Measurements from ENCODE around the gene PCSK1. TPM values are rescaled to one million over a fixed set of nuclear protein-coding genes. Genes with fewer than 3 reads are reported as not detected.
"Not testable (repeated sequence)": the region's sequence is repeated elsewhere in the genome, so short reads cannot be mapped to it uniquely, and the experiment has no call there.

Gene PCSK1
- total and polyA plus RNA-seq, 2 experiments from 2014 or later, result not detected

DNA sequence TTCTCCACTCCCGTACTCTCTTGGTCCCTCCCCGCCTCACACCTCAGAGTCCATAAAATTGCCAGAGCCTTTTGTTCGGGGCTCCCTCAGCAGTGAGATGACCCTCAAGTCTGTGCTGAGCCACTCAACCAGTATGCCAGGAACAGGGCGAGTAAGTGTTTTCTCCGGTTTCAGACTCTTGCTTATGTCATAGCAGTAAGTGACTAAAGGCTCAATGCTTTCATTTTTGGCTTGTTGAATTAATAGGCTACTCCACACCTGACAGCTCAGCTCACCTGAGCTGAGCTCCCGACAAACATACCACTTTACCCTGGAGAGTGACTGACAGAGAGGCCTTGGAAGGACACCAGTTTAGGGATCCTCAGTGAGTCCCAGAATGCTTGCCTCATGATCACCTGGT lies 30.5 kb downstream of the PCSK1 start:
- no peak overlapping the region for H3K27ac ChIP-seq
- TF ChIP-seq, protein P1, sequence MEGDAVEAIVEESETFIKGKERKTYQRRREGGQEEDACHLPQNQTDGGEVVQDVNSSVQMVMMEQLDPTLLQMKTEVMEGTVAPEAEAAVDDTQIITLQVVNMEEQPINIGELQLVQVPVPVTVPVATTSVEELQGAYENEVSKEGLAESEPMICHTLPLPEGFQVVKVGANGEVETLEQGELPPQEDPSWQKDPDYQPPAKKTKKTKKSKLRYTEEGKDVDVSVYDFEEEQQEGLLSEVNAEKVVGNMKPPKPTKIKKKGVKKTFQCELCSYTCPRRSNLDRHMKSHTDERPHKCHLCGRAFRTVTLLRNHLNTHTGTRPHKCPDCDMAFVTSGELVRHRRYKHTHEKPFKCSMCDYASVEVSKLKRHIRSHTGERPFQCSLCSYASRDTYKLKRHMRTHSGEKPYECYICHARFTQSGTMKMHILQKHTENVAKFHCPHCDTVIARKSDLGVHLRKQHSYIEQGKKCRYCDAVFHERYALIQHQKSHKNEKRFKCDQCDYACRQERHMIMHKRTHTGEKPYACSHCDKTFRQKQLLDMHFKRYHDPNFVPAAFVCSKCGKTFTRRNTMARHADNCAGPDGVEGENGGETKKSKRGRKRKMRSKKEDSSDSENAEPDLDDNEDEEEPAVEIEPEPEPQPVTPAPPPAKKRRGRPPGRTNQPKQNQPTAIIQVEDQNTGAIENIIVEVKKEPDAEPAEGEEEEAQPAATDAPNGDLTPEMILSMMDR (IDR thresholded peaks at IDR 0.05; ENCODE audit: low read depth, low read length), result no peak
- H3K4me3 ChIP-seq, result no peak overlapping the region
- no peaks in the 10 kb centered on the region for H3K4me1 ChIP-seq (ENCODE audit: low read depth)
- no peaks in the 10 kb centered on the region for H3K9me3 ChIP-seq (ENCODE audit: low read depth)
- DNase-seq (ENCODE audit: low read depth in 1 of 2, low spot score in 1 of 2), result no peak
- no peaks in the 10 kb centered on the region for H3K27me3 ChIP-seq
- H3K36me3 ChIP-seq, result no peaks in the 10 kb centered on the region

DNA sequence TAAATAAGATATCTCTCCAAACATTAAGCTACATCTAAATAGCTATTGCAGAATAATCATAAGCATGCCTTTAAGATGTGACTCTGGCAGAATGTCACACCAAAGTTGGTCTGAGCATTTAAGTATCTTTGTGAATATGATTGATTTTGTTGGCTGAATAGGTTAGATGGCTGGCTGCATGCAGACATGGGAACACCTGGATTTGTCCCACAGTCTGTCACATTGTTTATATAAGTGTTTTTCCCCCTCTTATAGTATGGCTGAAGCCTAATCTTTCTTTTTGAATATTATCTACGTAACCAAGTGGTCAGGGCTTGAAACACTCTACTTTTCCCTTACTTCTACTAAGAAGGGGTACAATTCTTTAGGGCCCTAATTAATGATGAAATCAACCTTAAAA lies 36.2 kb downstream of the PCSK1 start:
- no peaks in the 10 kb centered on the region for H3K4me1 ChIP-seq (ENCODE audit: low read depth)
- TF ChIP-seq, protein P1 (IDR thresholded peaks at IDR 0.05; ENCODE audit: low read depth, low read length), result no peak

DNA sequence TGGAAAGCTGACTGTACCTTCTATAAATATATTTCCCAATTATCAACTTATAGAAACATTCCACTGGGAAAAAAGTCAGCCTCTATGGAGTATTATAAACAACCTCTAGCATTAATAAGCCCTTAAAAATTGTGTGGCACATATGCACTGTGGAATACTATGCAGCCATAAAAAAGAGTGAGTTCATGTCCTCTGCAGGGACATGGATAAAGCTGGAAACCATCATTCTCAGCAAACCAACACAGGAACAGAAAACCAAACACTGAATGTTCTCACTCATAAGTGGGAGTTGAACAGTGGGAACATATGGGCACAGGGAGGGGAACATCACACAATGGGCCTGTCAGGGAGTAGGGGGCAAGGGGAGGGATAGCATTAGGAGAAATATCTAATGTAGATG lies 37.8 kb downstream of the PCSK1 start:
- not testable (repeated sequence) for DNase-seq (ENCODE audit: low read depth in 1 of 2, low spot score in 1 of 2); H3K27ac ChIP-seq; H3K4me1 ChIP-seq (ENCODE audit: low read depth); H3K36me3 ChIP-seq; H3K27me3 ChIP-seq; H3K9me3 ChIP-seq (ENCODE audit: low read depth); H3K4me3 ChIP-seq

More for the DNA sequence above, 36.2 kb downstream of the PCSK1 start:
- H3K9me3 ChIP-seq (ENCODE audit: low read depth), result no peaks in the 10 kb centered on the region
- no peak overlapping the region for H3K27ac ChIP-seq
- H3K36me3 ChIP-seq, result no peaks in the 10 kb centered on the region
- no peak for DNase-seq (ENCODE audit: low read depth in 1 of 2, low spot score in 1 of 2)
- no peaks in the 10 kb centered on the region for H3K27me3 ChIP-seq
- no peak overlapping the region for H3K4me3 ChIP-seq

DNA sequence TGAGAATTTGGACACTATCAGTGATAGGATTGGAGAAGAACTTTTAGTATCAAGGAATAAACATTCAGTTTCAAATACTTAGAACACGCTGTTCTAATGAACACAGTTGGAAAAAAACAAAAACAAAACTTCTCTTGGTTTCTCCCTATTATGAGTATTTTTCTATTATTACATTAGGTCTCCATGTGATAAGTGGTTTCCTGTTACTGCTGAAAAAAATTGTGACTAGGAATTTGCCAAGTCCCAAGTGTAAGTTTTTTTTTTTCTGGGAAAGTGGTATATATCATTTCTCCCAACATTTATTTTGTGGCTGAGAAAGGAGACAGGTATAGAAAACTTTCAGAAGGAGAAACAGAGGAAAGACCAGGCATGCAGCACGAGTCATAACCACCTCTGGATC lies 41.1 kb downstream of the PCSK1 start:
- Histone ChIP-seq H3K4me1 (ENCODE audit: low read depth) (no peaks in the 10 kb centered on the region), H3K27me3 (no peaks in the 10 kb centered on the region), H3K9me3 (ENCODE audit: low read depth) (no peaks in the 10 kb centered on the region), H3K4me3 (no peak overlapping the region), H3K36me3 (no peaks in the 10 kb centered on the region), H3K27ac (no peak overlapping the region)
- peak in 1 of 2 donors; percentile 33 for DNase-seq (ENCODE audit: low read depth in 1 of 2, low spot score in 1 of 2)
- TF ChIP-seq, protein P1 (IDR thresholded peaks at IDR 0.05; ENCODE audit: low read depth, low read length), result no peak

DNA sequence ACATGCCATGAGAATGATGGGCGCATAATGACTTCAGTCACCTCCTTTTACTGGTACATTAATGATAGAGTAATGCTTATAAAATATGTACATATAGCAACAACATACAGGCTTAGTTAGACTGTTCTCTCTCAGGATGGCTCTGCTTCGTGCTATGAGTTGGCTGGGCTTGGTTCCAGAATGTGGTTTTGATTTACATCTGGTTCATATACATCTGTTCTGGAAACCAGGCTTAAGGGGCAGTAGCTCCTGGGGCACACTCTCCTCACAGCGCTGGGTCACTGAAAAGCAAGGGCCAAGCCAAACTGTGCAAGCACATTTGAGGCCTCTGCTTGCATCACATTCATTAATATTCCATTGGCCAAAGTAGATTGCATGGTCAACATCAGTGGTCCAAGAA lies 44.9 kb downstream of the PCSK1 start:
- no peaks in the 10 kb centered on the region for H3K9me3 ChIP-seq (ENCODE audit: low read depth)
- H3K36me3 ChIP-seq, result no peaks in the 10 kb centered on the region
- H3K4me1 ChIP-seq (ENCODE audit: low read depth), result no peaks in the 10 kb centered on the region
- no peak overlapping the region for H3K4me3 ChIP-seq
- no peak overlapping the region for H3K27ac ChIP-seq
- peak in 1 of 2 donors; percentile 39 for DNase-seq (ENCODE audit: low read depth in 1 of 2, low spot score in 1 of 2)
- TF ChIP-seq, protein P1 (IDR thresholded peaks at IDR 0.05; ENCODE audit: low read depth, low read length), result no peak
- H3K27me3 ChIP-seq, result no peaks in the 10 kb centered on the region

DNA sequence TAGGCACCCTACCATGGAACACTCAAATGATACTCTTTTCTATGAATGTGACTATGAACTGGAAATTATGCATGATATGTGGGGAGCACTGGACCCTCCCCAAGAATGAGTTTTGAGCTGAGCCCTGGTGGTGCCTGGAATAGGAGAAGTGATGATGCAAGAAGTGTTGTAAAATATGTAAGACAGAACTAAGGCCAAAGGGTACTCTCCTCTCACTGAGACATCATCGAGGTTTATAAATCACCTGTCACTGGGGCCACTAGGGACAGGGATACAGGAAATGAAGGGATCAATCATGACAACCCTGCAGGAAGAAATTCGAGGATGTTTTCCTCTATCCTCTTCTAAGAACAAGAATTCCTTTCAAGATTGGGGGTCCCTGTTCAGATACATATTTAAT lies 45.4 kb downstream of the PCSK1 start:
- H3K9me3 ChIP-seq (ENCODE audit: low read depth), result no peaks in the 10 kb centered on the region
- H3K27ac ChIP-seq, result no peak overlapping the region
- no peak for DNase-seq (ENCODE audit: low read depth in 1 of 2, low spot score in 1 of 2)
- no peaks in the 10 kb centered on the region for H3K36me3 ChIP-seq
- no peaks in the 10 kb centered on the region for H3K4me1 ChIP-seq (ENCODE audit: low read depth)
- TF ChIP-seq, protein P1 (IDR thresholded peaks at IDR 0.05; ENCODE audit: low read depth, low read length), result no peak
- no peak overlapping the region for H3K4me3 ChIP-seq
- H3K27me3 ChIP-seq, result no peaks in the 10 kb centered on the region
